Activated CD4-positive, alpha-beta T cell treated with anti-CD3 and anti-CD28 coated beads, Interleukin-2, amount 50 U/mL, for 4 hours (primary cell): Measurements from ENCODE around the gene CHSY1.

ENCODE experiments used
- DNase-seq, 2 experiments: peaks; one replicate each; pipeline ENCODE4 v3.0.0-alpha.2; 2020

CHSY1 gene

GRCh38 chr15:101269479-101270223 is 17.8 kb upstream of the CHSY1 start:
- DNase-seq, result no peak

- no peak for DNase-seq
These were observed 15.7 kb upstream of the CHSY1 start for GRCh38 chr15:101267320-101268104.

GRCh38 chr15:101266787-101267186 is 14.9 kb upstream of the CHSY1 start:
- no peak for DNase-seq

GRCh38 chr15:101266034-101266433 is 14.2 kb upstream of the CHSY1 start:
- no peak for DNase-seq

GRCh38 chr15:101264911-101265641 is 13.2 kb upstream of the CHSY1 start:
- DNase-seq, result no peak

GRCh38 chr15:101264011-101264410 is 12.2 kb upstream of the CHSY1 start:
- no peak for DNase-seq

GRCh38 chr15:101262551-101262950 is 10.7 kb upstream of the CHSY1 start:
- DNase-seq, result no peak

- DNase-seq, result peak; percentile 42 to 47
These were observed 6.6 kb upstream of the CHSY1 start for GRCh38 chr15:101258238-101259144.

- no peak for DNase-seq
These were observed 4.9 kb upstream of the CHSY1 start for GRCh38 chr15:101256757-101257156.

- no peak for DNase-seq
These were observed 3.9 kb upstream of the CHSY1 start for GRCh38 chr15:101255615-101256241.

GRCh38 chr15:101255051-101255395 is 3.2 kb upstream of the CHSY1 start:
- no peak for DNase-seq

- DNase-seq, result no peak
These were observed 2.6 kb upstream of the CHSY1 start for GRCh38 chr15:101254157-101255050.

- DNase-seq, result no peak
These were observed 988 bp upstream of the CHSY1 start for GRCh38 chr15:101252836-101253235.

- DNase-seq, result peak in 1 of 2 experiments; percentile 29
These were observed 697 bp downstream of the CHSY1 start for GRCh38 chr15:101250873-101251829.

- no peak for DNase-seq
These were observed 1.5 kb downstream of the CHSY1 start for GRCh38 chr15:101250341-101250831.

GRCh38 chr15:101248274-101248673 is 3.6 kb downstream of the CHSY1 start:
- no peak for DNase-seq

- DNase-seq, result no peak
These were observed 4.8 kb downstream of the CHSY1 start for GRCh38 chr15:101246824-101247745.

GRCh38 chr15:101246391-101246790 is 5.5 kb downstream of the CHSY1 start:
- DNase-seq, result no peak
